Activated naive CD4-positive, alpha-beta T cell treated with anti-CD3 and anti-CD28 coated beads for 36 hours (primary cell): ENCODE results near the gene RNF212. TPM values are rescaled to one million over a fixed set of nuclear protein-coding genes. Genes with fewer than 3 reads are reported as not detected.

Source experiments
- CTCF ChIA-PET: fragments of 350-600 bp; sonication (Branson Sonifier 250); formaldehyde crosslinking; loops from one replicate; lab custom pipeline; 2021; ENCODE audit warnings: antibody characterized with exemption; lab: Charles Lee
- DNase-seq: peaks from one replicate; pipeline ENCODE4 v3.0.0-alpha.2; 2020
- H3K27ac Mint-ChIP-seq: one replicate; pipeline ENCODE4 v1.8.0; 2021; ENCODE audit warnings: mild to moderate bottlenecking, mixed read lengths
- H3K27me3 Mint-ChIP-seq: one replicate; pipeline ENCODE4 v1.8.0; 2021; ENCODE audit warnings: low read depth, mixed read lengths
- H3K36me3 Mint-ChIP-seq: one replicate; pipeline ENCODE4 v1.8.0; 2021; ENCODE audit warnings: low read depth, mixed read lengths
- H3K4me1 Mint-ChIP-seq: one replicate; pipeline ENCODE4 v1.8.0; 2021; ENCODE audit warnings: low read depth, mixed read lengths
- H3K4me3 Mint-ChIP-seq: one replicate; pipeline ENCODE4 v1.8.0; 2021; ENCODE audit warnings: mild to moderate bottlenecking, moderate library complexity, mixed read lengths
- H3K9me3 Mint-ChIP-seq: one replicate; pipeline ENCODE4 v1.8.0; 2021; ENCODE audit warnings: mixed read lengths
- intact Hi-C: fragments of 100-400 bp; cut with micrococcal nuclease; formaldehyde crosslinking; loops from one replicate; pipeline ENCODE4 v1.15.1; 2023
- total RNA-seq, 2 experiments: library from RNA; stranded (reverse); gene quantifications; one replicate each; pipeline ENCODE4 v1.2.3, GENCODE V29; 2021

RNF212 gene
- total RNA-seq, 2 experiments from 2014 or later: 0.98 to 2.2 TPM

DNA sequence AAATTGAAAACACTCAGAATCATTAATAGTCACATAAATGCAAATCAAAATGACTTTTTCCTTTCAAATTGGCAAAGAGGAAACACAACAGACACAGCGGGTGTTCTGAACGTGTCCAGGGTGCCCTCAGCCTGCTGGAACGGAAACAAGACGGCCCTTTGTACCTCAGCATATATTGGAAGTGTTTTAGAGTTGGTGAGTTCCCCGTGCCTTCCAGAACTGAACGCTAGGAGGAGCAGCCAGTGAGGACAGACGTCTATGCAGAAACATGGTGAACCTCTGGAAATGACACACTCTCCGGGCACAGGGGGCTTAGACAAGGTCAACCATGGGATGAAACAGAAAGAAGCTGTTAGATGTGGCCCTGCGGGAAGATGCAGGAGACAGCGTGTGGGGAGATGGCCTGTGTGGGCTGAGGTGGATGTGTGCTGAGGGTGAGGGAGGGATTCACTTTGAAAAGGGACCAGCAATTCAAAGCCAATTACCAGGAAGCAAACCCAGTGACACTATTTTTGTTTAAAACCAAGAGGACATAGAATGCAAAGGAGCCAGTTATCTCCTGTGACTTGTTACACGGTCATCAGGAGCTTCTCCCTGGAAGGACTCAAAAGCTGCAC lies 40.4 kb downstream of the RNF212 start:
- DNase-seq: peak; percentile 75
- Mint-ChIP-seq H3K4me1 (peaks cover 6% of the 10 kb centered on the region), H3K36me3 (no peaks in the 10 kb centered on the region), H3K4me3 (no peak overlapping the region), H3K27ac (no peak overlapping the region), H3K9me3 (no peaks in the 10 kb centered on the region), H3K27me3 (peaks cover 7% of the 10 kb centered on the region)
- CTCF ChIA-PET: interaction anchor here (0.8 to 1.2 kb wide), 3 partner anchors 18 to 195 kb away, joined by 4 to 5 read pairs (median 4); no protein-coding TSS in a partner anchor
- intact Hi-C loops: no loop called here

GRCh38 chr4:1069394-1069793 lies 44.0 kb downstream of the RNF212 start:
- no peak overlapping the region for H3K27ac Mint-ChIP-seq
- DNase-seq: no peak
- CTCF ChIA-PET: no interaction called here
- H3K4me3 Mint-ChIP-seq: no peak overlapping the region
- peaks cover 13% of the 10 kb centered on the region for H3K27me3 Mint-ChIP-seq
- peaks cover 7% of the 10 kb centered on the region for H3K9me3 Mint-ChIP-seq
- H3K36me3 Mint-ChIP-seq: no peaks in the 10 kb centered on the region
- intact Hi-C loops: no loop called here
- H3K4me1 Mint-ChIP-seq: peaks cover 6% of the 10 kb centered on the region

DNA sequence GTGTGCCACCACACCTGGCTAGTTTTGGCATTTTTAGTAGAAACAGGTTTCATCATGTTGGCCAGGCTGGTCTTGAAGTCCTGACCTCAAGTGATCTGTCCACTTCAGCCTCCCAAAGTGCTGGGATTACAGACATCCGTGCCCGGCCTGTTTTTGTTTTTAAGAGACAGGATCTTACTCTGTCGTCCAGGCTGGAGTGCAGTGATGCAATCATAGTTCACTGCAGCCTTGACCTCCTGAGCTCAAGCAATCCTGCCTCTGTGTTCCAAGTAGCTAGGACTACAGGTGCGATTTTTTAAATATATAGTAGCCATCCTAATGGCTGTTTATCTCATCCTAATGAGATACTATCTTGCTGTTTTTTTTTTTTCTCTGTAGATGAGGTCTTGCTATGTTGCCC lies 47.6 kb downstream of the RNF212 start:
- no peak overlapping the region for H3K4me3 Mint-ChIP-seq
- peaks cover 19% of the 10 kb centered on the region for H3K27me3 Mint-ChIP-seq
- no peak overlapping the region for H3K27ac Mint-ChIP-seq
- H3K36me3 Mint-ChIP-seq: no peaks in the 10 kb centered on the region
- intact Hi-C loops: no loop called here
- H3K4me1 Mint-ChIP-seq: peaks cover 7% of the 10 kb centered on the region
- H3K9me3 Mint-ChIP-seq: peaks cover 18% of the 10 kb centered on the region
- CTCF ChIA-PET: no interaction called here
- DNase-seq: no peak

DNA sequence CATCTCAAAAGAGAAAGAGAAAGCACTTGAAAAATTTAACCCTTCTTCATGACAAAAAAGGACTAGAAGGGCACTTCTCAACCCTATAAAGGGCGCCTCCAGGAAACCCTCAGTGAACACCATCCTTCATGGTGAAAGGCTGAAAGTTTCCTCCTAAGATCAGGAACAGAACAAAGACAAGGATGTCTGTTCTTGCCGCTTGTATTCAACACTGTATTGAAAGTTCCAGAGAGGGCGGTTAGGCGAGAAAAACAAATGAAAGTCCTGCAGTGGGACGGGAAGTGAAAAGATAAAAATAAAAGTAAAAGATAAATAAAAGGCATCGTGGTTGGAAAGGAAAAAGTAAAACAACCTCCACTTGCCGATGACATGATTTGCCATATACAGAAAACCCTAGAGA lies 50.9 kb downstream of the RNF212 start:
- no peak overlapping the region for H3K4me3 Mint-ChIP-seq
- no peaks in the 10 kb centered on the region for H3K36me3 Mint-ChIP-seq
- no peak for DNase-seq
- no peak overlapping the region for H3K27ac Mint-ChIP-seq
- peaks cover 18% of the 10 kb centered on the region for H3K9me3 Mint-ChIP-seq
- peaks cover 12% of the 10 kb centered on the region for H3K27me3 Mint-ChIP-seq
- CTCF ChIA-PET: no interaction called here
- peaks cover 7% of the 10 kb centered on the region for H3K4me1 Mint-ChIP-seq
- intact Hi-C loops: no loop called here

DNA sequence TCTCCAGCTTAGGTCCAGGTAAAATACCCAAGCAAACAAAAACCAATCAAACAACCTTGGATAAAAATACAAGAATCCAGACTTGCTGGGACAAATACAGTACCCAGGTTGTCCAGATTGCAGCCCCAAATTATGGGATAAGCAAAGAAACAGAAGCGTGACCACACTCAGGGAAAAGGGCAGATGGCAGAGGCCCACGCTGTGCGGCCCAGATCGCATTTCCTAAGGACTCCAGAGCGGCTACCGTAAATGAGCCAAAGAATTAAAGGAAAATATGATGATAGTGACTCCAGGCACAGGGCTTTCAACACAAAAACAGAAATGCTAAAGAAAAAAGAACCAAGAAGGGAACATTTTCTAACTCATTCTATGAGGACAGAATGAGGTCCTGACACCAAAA lies 51.6 kb downstream of the RNF212 start:
- H3K27ac Mint-ChIP-seq: no peak overlapping the region
- intact Hi-C loops: no loop called here
- peaks cover 18% of the 10 kb centered on the region for H3K9me3 Mint-ChIP-seq
- peaks cover 7% of the 10 kb centered on the region for H3K4me1 Mint-ChIP-seq
- no peaks in the 10 kb centered on the region for H3K36me3 Mint-ChIP-seq
- H3K4me3 Mint-ChIP-seq: no peak overlapping the region
- no peak for DNase-seq
- CTCF ChIA-PET: no interaction called here
- H3K27me3 Mint-ChIP-seq: peaks cover 10% of the 10 kb centered on the region

- no peak overlapping the region for H3K27ac Mint-ChIP-seq
- peaks cover 18% of the 10 kb centered on the region for H3K9me3 Mint-ChIP-seq
- peaks cover 10% of the 10 kb centered on the region for H3K27me3 Mint-ChIP-seq
- H3K36me3 Mint-ChIP-seq: no peaks in the 10 kb centered on the region
- H3K4me3 Mint-ChIP-seq: no peak overlapping the region
- peaks cover 9% of the 10 kb centered on the region for H3K4me1 Mint-ChIP-seq
- intact Hi-C loops: no loop called here
- DNase-seq: no peak
- CTCF ChIA-PET: no interaction called here
Measured at GRCh38 chr4:1061056-1061700, 52.2 kb downstream of the RNF212 start.

- Mint-ChIP-seq H3K27ac (no peak overlapping the region), H3K4me1 (peaks cover 14% of the 10 kb centered on the region), H3K4me3 (no peak overlapping the region), H3K27me3 (peaks cover 10% of the 10 kb centered on the region), H3K9me3 (peaks cover 18% of the 10 kb centered on the region), H3K36me3 (no peaks in the 10 kb centered on the region)
- no peak for DNase-seq
- intact Hi-C loops: no loop called here
- CTCF ChIA-PET: no interaction called here
Measured at GRCh38 chr4:1060621-1061020, 52.7 kb downstream of the RNF212 start.

- DNase-seq: no peak
- CTCF ChIA-PET: no interaction called here
- Mint-ChIP-seq H3K4me3 (no peak overlapping the region), H3K9me3 (peaks cover 16% of the 10 kb centered on the region), H3K4me1 (peaks cover 17% of the 10 kb centered on the region), H3K27me3 (peaks cover 10% of the 10 kb centered on the region), H3K27ac (no peak overlapping the region), H3K36me3 (no peaks in the 10 kb centered on the region)
- intact Hi-C loops: no loop called here
Measured at GRCh38 chr4:1060121-1060520, 53.2 kb downstream of the RNF212 start.

DNA sequence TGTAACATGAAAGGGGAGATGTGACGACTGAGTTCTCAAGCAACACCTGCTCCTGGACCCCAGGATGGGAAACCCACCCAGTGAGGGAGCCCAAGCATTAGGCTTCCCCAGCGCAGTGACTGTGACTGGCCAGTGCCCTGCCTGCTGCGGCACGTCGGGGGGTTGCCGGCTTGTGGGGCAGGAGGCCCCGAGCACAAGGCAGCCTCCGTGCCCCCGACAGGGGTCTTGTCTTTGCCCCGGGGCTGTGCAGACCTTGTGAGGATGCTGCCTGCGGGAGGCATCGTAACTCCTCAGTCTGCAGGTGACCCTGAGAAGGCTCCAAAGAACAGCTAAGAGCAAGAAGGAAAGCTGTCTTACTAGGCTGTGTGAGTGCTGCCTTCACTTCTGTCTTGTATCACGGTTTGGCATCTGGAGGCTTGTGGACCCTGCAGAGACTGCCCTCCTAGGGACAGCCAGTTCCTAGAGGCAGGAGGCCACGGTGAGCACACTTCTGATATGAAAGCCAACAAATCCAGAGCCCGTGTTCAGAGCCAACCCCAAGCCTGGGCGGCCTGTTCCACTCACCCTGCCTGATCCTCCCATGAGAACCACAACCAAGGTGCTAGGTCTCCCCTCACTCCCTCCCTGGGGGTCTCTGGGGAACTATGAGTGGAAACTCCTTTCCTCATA lies 54.2 kb downstream of the RNF212 start:
- Mint-ChIP-seq H3K9me3 (peaks cover 11% of the 10 kb centered on the region), H3K4me1 (peaks cover 17% of the 10 kb centered on the region), H3K4me3 (no peak overlapping the region), H3K27ac (no peak overlapping the region), H3K27me3 (peaks cover 5% of the 10 kb centered on the region), H3K36me3 (no peaks in the 10 kb centered on the region)
- intact Hi-C loops: no loop called here
- CTCF ChIA-PET: no interaction called here
- DNase-seq: no peak

DNA sequence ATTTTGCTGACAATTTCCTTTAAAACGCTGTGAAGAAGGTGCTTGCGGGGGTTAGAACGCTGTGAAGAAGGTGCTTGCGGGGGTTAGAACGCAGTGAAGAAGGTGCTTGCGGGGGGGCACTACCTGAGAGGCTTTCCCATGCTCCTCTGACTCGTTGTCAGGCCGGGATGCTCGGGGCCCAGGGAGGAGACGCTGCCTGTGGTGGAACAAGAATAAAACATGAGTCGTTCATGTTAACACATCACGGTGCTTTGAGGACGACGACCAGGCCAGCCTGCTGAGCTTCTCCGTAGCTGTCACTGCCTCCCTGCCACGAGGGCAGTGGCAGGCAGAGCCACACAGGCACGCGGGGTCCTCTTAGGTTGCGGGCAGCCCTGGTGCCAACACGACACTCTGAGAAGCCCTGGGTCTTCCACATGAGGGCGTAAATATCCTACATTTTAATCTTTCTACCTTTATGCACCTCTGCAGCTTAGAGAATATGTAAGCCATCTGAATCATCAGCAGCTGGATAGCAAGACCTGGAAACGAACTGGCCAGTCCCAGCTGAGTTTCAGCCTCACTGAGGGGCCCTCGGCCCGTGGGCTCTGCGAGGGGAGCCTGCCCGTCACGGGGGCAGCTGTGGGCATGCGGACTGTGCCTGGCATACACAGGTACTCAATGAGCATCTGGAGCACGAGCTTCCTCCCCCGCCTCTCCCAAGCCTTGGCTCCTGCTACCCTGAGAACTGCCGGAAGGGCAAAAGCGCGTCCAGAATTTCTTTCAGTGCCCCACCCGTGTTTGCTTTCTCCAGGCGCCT lies 55.0 kb downstream of the RNF212 start:
- no peak for DNase-seq
- Mint-ChIP-seq H3K36me3 (no peaks in the 10 kb centered on the region), H3K4me1 (peaks cover 17% of the 10 kb centered on the region), H3K9me3 (peaks cover 7% of the 10 kb centered on the region), H3K27me3 (peaks cover 3% of the 10 kb centered on the region), H3K27ac (no peak overlapping the region), H3K4me3 (no peak overlapping the region)
- CTCF ChIA-PET: no interaction called here
- intact Hi-C loops: no loop called here

DNA sequence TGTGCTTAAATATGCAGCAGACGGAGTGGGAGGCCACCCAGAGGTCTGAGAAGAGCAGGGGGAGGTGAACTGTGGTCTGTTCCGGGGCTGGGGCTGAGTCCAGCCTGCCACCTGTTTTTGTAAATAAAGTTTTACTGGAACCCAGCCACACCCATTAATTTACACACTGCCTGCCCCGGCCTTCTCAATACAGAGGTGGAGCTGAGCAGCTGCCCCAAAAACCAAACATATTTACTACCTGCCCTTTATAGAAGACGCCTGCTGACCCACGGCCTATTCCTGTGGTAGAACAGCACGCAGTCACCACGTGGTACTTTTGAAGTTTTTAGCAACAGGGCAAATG lies 56.0 kb downstream of the RNF212 start:
- Mint-ChIP-seq H3K27ac (no peak overlapping the region), H3K4me1 (peaks cover 15% of the 10 kb centered on the region), H3K27me3 (no peaks in the 10 kb centered on the region), H3K9me3 (peaks cover 2% of the 10 kb centered on the region), H3K4me3 (no peak overlapping the region), H3K36me3 (peaks cover 1% of the 10 kb centered on the region)
- DNase-seq: no peak
- intact Hi-C loops: no loop called here
- CTCF ChIA-PET: no interaction called here

DNA sequence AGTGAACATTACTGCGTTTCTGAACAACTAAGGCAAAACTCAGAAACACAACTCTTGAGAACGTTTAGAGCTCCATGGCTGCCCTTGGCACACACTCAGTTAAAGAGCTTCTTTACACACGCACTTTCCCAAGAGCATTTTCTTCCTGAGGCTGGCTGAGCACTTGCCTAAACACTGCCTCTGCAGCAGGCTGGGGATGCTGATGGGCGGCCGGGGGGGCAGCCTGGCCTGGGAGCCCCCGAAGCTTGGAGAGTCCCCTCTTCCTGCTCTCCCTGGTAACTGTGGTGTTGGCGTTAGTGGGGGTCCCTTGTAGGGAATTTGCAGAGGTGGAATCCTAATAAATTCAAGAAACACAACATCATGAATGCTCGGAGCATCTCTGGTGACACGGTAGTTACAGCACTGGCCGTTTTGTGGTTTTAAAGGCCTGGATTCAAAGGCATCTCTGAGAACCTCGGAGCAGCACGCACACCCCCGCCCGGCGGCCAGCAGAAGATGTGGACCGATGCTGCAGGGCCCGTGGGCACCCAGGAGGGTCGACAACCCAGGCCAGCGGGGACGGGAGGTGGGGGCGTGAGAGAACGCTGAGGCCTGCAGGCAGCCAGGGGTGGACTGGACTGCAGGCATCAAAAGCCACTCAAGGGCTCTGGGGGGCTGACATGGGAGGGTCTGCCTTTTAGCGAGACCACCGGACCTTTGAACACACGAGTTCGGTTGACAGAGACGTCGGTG lies 56.5 kb downstream of the RNF212 start:
- intact Hi-C loops: no loop called here
- Mint-ChIP-seq H3K4me1 (peaks cover 10% of the 10 kb centered on the region), H3K9me3 (peaks cover under 1% of the 10 kb centered on the region), H3K4me3 (no peak overlapping the region), H3K27me3 (peaks cover under 1% of the 10 kb centered on the region), H3K36me3 (peaks cover 1% of the 10 kb centered on the region), H3K27ac (no peak overlapping the region)
- DNase-seq: no peak
- CTCF ChIA-PET: no interaction called here
